BJ (cell line): Measurements from ENCODE around the gene CRADD. TPM values are rescaled to one million over a fixed set of nuclear protein-coding genes. Genes with fewer than 3 reads are reported as not detected.

ENCODE experiments used
- CTCF ChIA-PET: fragments of 350-600 bp; formaldehyde crosslinking; extraction: SDS; loops from one replicate; lab custom pipeline; 2021; ENCODE audit warnings: antibody characterized with exemption, inconsistent platforms; lab: Yijun Ruan, JAX
- POLR2A ChIA-PET: fragments of 300-600 bp; sonication (Branson Sonifier 250); formaldehyde crosslinking; extraction: SDS; loops from one replicate; lab custom pipeline; 2021; ENCODE audit warnings: antibody characterized with exemption; lab: Charles Lee
- DNase-seq: peaks from one replicate; pipeline ENCODE4 v3.0.0-alpha.2; 2011; ENCODE audit warnings: low read depth
- H3K27me3 ChIP-seq: 2 replicates; pipeline ENCODE4 v1.6.0; 2011; ENCODE audit warnings: low read length; ENCODE audit not compliant: control insufficient read depth, insufficient read depth
- H3K36me3 ChIP-seq: 2 replicates; pipeline ENCODE4 v1.5.1; 2011; ENCODE audit warnings: low read length; ENCODE audit not compliant: control insufficient read depth, insufficient read depth
- H3K4me3 ChIP-seq: 2 replicates; pipeline ENCODE4 v1.5.1; 2011; ENCODE audit warnings: low read depth, mild to moderate bottlenecking, control low read depth, low read length
- polyA plus RNA-seq: library from polyadenylated mRNA; depleted of rRNA; stranded (reverse); fragments of >200 nt; gene quantifications from 2 replicates; pipeline ENCODE4 v1.2.3, GENCODE V29; 2011
- TF ChIP-seq, protein P1 (sequence below): IDR thresholded peaks from 2 replicates; pipeline ENCODE4 v1.5.1; 2011; ENCODE audit warnings: low read depth, mild to moderate bottlenecking, control low read depth, inconsistent platforms, low read length, moderate library complexity; ENCODE audit not compliant: insufficient read depth

The CRADD gene
- polyA plus RNA-seq, 1 experiment: 16.6 TPM

DNA sequence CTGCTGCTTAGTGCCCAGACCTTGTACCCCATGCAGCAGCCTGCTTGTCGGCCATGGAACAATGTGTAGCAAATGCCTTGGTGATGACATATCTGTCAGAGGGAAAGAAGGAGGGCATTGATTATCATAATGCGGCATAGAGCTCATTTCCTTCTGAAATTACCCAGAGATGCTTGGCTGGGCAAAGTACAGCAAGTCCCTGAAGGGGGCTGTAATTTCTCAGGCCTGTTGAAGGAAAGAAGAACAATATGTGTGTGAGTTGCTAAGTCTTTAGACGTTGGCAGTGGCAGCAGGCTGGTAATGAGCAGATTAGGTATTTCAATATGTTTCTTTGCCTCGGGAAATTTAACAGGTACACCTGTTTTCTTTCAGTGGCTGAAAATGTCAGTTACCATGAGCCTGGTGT is 128.6 kb downstream of the CRADD start:
- H3K36me3 ChIP-seq: no peaks in the 10 kb centered on the region
- TF ChIP-seq, protein P1, sequence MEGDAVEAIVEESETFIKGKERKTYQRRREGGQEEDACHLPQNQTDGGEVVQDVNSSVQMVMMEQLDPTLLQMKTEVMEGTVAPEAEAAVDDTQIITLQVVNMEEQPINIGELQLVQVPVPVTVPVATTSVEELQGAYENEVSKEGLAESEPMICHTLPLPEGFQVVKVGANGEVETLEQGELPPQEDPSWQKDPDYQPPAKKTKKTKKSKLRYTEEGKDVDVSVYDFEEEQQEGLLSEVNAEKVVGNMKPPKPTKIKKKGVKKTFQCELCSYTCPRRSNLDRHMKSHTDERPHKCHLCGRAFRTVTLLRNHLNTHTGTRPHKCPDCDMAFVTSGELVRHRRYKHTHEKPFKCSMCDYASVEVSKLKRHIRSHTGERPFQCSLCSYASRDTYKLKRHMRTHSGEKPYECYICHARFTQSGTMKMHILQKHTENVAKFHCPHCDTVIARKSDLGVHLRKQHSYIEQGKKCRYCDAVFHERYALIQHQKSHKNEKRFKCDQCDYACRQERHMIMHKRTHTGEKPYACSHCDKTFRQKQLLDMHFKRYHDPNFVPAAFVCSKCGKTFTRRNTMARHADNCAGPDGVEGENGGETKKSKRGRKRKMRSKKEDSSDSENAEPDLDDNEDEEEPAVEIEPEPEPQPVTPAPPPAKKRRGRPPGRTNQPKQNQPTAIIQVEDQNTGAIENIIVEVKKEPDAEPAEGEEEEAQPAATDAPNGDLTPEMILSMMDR: no peak
- ChIA-PET POLR2A (interaction anchor here (0.6 kb wide), 1 partner anchor 279 kb away, joined by 4 read pairs; no protein-coding TSS in a partner anchor), CTCF (interaction anchor here (0.7 kb wide), 2 partner anchors 40 to 295 kb away, joined by 3 to 5 read pairs; no protein-coding TSS in a partner anchor)
- no peaks in the 10 kb centered on the region for H3K27me3 ChIP-seq
- no peak for DNase-seq
- H3K4me3 ChIP-seq: no peak overlapping the region

DNA sequence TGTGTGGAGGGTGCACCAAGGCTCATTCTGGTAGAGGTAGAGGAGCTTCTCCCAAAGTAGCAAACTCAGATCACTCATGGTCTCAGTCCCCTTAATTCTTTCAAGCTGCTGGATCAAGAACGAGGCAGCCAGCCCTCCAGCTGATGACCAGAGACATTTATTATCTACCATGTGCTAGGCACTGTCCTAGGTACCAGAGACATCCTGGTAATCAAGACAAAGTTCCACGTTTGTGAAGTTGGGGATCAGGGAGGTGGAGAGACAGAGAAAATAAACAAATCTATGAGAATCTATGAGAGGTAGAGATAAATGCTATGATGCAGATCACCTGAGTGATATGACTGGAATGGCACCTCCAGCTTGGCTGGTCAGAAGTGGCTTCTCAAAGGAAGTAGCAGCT is 130.2 kb downstream of the CRADD start:
- CTCF ChIA-PET: interaction anchor here (1.8 kb wide), 1 partner anchor 293 kb away, joined by 8 read pairs; no protein-coding TSS in a partner anchor
- TF ChIP-seq, protein P1: no peak
- no peak for DNase-seq
- Histone ChIP-seq H3K27me3 (no peaks in the 10 kb centered on the region), H3K36me3 (no peaks in the 10 kb centered on the region), H3K4me3 (no peak overlapping the region)
- POLR2A ChIA-PET: no interaction called here

DNA sequence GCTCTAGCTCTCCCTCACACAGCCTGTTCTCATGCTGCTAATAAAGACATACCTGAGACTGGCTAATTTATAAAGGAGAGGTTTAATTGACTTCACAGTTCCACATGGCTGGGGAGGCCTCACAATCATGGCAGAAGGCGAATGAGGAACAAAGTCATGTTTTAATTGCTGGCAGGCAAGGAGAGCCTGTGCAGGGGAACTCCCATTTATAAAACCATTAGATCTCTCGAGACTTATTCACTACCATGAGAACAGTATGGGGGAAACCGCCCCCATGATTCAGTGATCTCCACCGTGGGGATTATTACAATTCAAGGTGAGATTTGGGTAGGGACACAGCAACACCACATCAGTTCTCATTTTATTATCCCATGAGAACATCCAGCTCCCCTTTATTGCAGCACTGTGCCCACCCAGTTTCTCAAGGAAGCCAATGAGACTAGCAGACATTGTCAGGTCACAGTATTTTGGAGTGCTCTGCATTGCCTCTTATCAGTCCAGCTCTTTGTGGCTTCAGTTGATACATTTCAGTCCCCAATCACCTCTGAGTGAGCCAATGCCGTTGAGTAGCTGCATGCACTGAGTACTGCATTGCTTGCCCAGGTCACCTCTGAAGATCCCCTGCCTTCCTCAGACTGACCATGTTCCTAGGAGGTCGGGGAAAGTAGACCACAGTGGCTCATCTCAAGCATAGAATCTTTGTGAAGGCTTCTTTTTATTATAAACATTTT is 131.2 kb downstream of the CRADD start:
- TF ChIP-seq, protein P1: no peak
- Histone ChIP-seq H3K4me3 (no peak overlapping the region), H3K27me3 (no peaks in the 10 kb centered on the region), H3K36me3 (no peaks in the 10 kb centered on the region)
- POLR2A ChIA-PET: no interaction called here
- CTCF ChIA-PET: interaction anchor here (0.7 to 1.8 kb wide), 2 partner anchors 267 to 292 kb away, joined by 3 to 8 read pairs; no protein-coding TSS in a partner anchor
- DNase-seq: no peak

DNA sequence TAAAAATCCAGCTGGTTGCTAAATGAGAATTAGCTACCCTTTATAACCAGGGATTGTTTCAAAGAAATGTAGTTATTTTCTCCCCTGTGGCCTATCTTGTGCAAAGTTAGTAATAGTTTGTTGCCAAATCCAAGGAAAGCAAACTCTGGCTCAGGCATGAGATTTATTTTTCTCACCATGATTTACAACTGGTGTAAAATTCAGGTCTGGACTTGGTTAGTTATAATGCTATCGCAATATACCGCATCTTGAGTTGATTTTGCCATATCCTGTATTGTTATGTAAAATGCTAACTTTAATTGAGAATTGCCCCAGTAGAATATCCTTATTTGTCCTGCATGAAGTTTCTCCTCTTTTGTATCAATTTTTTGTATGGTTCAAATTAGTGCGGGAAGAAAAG is 135.5 kb downstream of the CRADD start:
- no peaks in the 10 kb centered on the region for H3K36me3 ChIP-seq
- POLR2A ChIA-PET: interaction anchor here (0.6 kb wide), 1 partner anchor 51 kb away, joined by 6 read pairs; no protein-coding TSS in a partner anchor
- TF ChIP-seq, protein P1: no peak
- peak; percentile 64 for DNase-seq
- H3K4me3 ChIP-seq: no peak overlapping the region
- CTCF ChIA-PET: interaction anchor here (0.7 to 2.2 kb wide), 4 partner anchors 8 to 288 kb away, joined by 3 to 7 read pairs (median 3); no protein-coding TSS in a partner anchor
- H3K27me3 ChIP-seq: no peaks in the 10 kb centered on the region

DNA sequence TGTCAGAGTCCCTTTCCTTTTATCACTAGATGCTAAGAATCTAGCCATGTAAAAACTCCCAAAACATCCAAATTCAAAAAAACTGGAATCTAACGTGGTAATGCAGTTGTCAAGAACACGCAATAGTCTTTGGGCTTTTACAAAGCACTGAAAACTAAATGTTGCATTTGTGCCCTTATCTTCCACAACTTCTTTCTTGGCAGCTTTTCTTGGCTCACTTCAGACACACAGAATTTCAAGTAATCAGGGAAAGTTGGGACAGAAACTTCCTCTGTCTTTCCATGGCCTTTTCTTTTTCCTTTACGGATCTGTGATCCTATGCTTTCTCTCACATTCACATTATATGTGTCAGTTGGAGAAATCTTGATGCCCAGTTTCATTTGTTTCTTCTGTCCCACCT is 136.0 kb downstream of the CRADD start:
- TF ChIP-seq, protein P1: no peak
- no peaks in the 10 kb centered on the region for H3K27me3 ChIP-seq
- H3K4me3 ChIP-seq: no peak overlapping the region
- POLR2A ChIA-PET: no interaction called here
- no peak for DNase-seq
- CTCF ChIA-PET: interaction anchor here (0.6 to 1.7 kb wide), 4 partner anchors 10 to 289 kb away, joined by 3 to 8 read pairs (median 4); no protein-coding TSS in a partner anchor
- H3K36me3 ChIP-seq: no peaks in the 10 kb centered on the region
